B cell (primary cell): ENCODE data around the gene ZNF66. TPM values are rescaled to one million over a fixed set of nuclear protein-coding genes. Genes with fewer than 3 reads are reported as not detected.
"Not testable (repeated sequence)": the region's sequence is repeated elsewhere in the genome, so short reads cannot be mapped to it uniquely, and the experiment has no call there.

Experiments
- ATAC-seq: fragments of 200-7000 bp; cut with Tn5 transposase; one replicate; pipeline ENCODE4 v1.10.0; 2021; ENCODE audit warnings: low read depth, mild to moderate bottlenecking, moderate number of reproducible peaks, moderate library complexity
- CTCF ChIA-PET: fragments of 350-600 bp; sonication (Branson Sonifier 250); formaldehyde crosslinking; loops from one replicate; lab custom pipeline; 2021; ENCODE audit warnings: antibody characterized with exemption, inconsistent platforms; lab: Charles Lee
- POLR2A ChIA-PET: fragments of 350-600 bp; sonication (Branson Sonifier 250); formaldehyde crosslinking; loops from one replicate; lab custom pipeline; 2021; ENCODE audit warnings: antibody characterized with exemption; lab: Charles Lee
- DNase-seq: peaks from one replicate; pipeline ENCODE4 v3.0.0; 2013
- H2AFZ ChIP-seq: 2 replicates; pipeline ENCODE4 v1.6.1; 2012; ENCODE audit warnings: mild to moderate bottlenecking, low read depth, low read length; ENCODE audit not compliant: insufficient read depth, poor library complexity, severe bottlenecking
- H3K27ac ChIP-seq, 2 donors: 1 replicate in 1 of 2; 2 replicates in 1 of 2; pipeline ENCODE4 v1.5.1; 2012 to 2013; ENCODE audit warnings: low read length in 2 of 2, mild to moderate bottlenecking in 2 of 2, moderate library complexity in 1 of 2
- H3K27me3 ChIP-seq, 4 experiments: fragments of 200-600 bp in 1 of 4; sonication (generic) in 1 of 4; replicated peaks in 1 of 4; 1 replicate in 2 of 4; 2 replicates in 2 of 4; pipeline versions ENCODE4 v1.6.1 to v1.7.0; 2013 to 2016; ENCODE audit warnings: low read length in 3 of 4, mild to moderate bottlenecking in 2 of 4, mixed read lengths in 1 of 4, moderate library complexity in 1 of 4; ENCODE audit not compliant: insufficient read depth in 4 of 4, control insufficient read depth in 3 of 4; ENCODE audit errors: control extremely low read depth in 1 of 4
- H3K36me3 ChIP-seq, 2 experiments: replicated peaks in 1 of 2; 1 replicate in 1 of 2; 2 replicates in 1 of 2; pipeline versions ENCODE4 v1.6.1 to v1.7.1; 2013; ENCODE audit warnings: low read length in 1 of 2; ENCODE audit not compliant: insufficient read depth in 2 of 2, control insufficient read depth in 1 of 2; ENCODE audit errors: control extremely low read depth in 1 of 2, extremely low read depth in 1 of 2
- H3K4me1 ChIP-seq, 2 donors: fragments of 200-600 bp in 1 of 2; sonication (generic) in 1 of 2; 1 replicate in 1 of 2; 2 replicates in 1 of 2; pipeline versions ENCODE4 v1.5.1 to v1.6.1; 2013 to 2017; ENCODE audit warnings: low read length in 2 of 2; ENCODE audit not compliant: control insufficient read depth in 2 of 2, insufficient read depth in 2 of 2
- H3K4me2 ChIP-seq: replicated peaks from 2 replicates; pipeline ENCODE3; 2012; ENCODE audit warnings: mild to moderate bottlenecking, low read depth, low read length; ENCODE audit not compliant: poor library complexity, severe bottlenecking
- H3K4me3 ChIP-seq, 5 experiments: fragments of 200-600 bp in 1 of 5; sonication (generic) in 1 of 5; 1 replicate in 3 of 5; 2 replicates in 2 of 5; pipeline versions ENCODE4 v1.5.1 to v1.7.0; 2011 to 2016; ENCODE audit warnings: low read length in 4 of 5, mild to moderate bottlenecking in 4 of 5, low read depth in 2 of 5, control low read depth in 1 of 5, moderate library complexity in 1 of 5; ENCODE audit not compliant: insufficient read depth in 1 of 5; ENCODE audit errors: control extremely low read depth in 1 of 5, extremely low read depth in 1 of 5
- H3K79me2 ChIP-seq: fragments of 200-600 bp; sonication (generic); one replicate; pipeline ENCODE4 v1.6.0; 2016; ENCODE audit warnings: low read length; ENCODE audit not compliant: control insufficient read depth, insufficient read depth
- H3K9ac ChIP-seq: fragments of 200-600 bp; sonication (generic); 2 replicates; pipeline ENCODE4 v1.6.1; 2017; ENCODE audit warnings: mild to moderate bottlenecking, low read length, moderate library complexity
- H3K9me3 ChIP-seq, 3 donors: one replicate each; pipeline versions ENCODE4 v1.6.1 to v1.7.1; 2013; ENCODE audit warnings: low read length in 2 of 3; ENCODE audit not compliant: control insufficient read depth in 2 of 3, insufficient read depth in 1 of 3; ENCODE audit errors: control extremely low read depth in 1 of 3
- H4K20me1 ChIP-seq: 2 replicates; pipeline ENCODE4 v1.6.0; 2012; ENCODE audit warnings: mild to moderate bottlenecking, low read length; ENCODE audit not compliant: insufficient read depth, control insufficient read depth, poor library complexity, severe bottlenecking
- H3K27ac Mint-ChIP-seq: one replicate; pipeline ENCODE4 v1.8.0; 2021; ENCODE audit warnings: mixed read lengths
- H3K27me3 Mint-ChIP-seq: one replicate; pipeline ENCODE4 v1.8.0; 2021; ENCODE audit warnings: mixed read lengths
- H3K4me1 Mint-ChIP-seq: one replicate; pipeline ENCODE4 v1.8.0; 2021; ENCODE audit warnings: mixed read lengths
- H3K4me3 Mint-ChIP-seq: one replicate; pipeline ENCODE4 v1.8.0; 2021; ENCODE audit warnings: mixed read lengths
- H3K9me3 Mint-ChIP-seq: one replicate; pipeline ENCODE4 v1.8.0; 2022; ENCODE audit warnings: mixed read lengths; ENCODE audit not compliant: insufficient read depth
- EZH2 ChIP-seq: IDR thresholded peaks from 2 replicates; pipeline ENCODE4 v1.6.1; 2012; ENCODE audit warnings: borderline replicate concordance, low read depth, mild to moderate bottlenecking, moderate library complexity, low read length; ENCODE audit not compliant: insufficient read depth, poor library complexity, severe bottlenecking
- WGBS: methylation state at CpG from one replicate; pipeline ENCODE4 v1.1.5; 2013; ENCODE audit warnings: missing lambda C conversion rate; ENCODE audit not compliant: insufficient coverage; 5-methylcytosine and 5-hydroxymethylcytosine counted together
- intact Hi-C: fragments of 100-400 bp; cut with micrococcal nuclease; formaldehyde crosslinking; loops from one replicate; pipeline ENCODE4 v1.10.0; 2022
- polyA plus RNA-seq: library from polyadenylated mRNA; depleted of rRNA; stranded (reverse); fragments of >200 nt; gene quantifications from 2 replicates; pipeline ENCODE4 v1.2.3, GENCODE V29; 2012
- total RNA-seq, 2 donors: library from RNA; stranded (reverse); fragments of 120-200 nt in 1 of 2; gene quantifications; 1 replicate in 1 of 2; 2 replicates in 1 of 2; pipeline versions ENCODE4 v1.2.3 to v1.2.4, GENCODE V29; 2013 to 2022
- TF ChIP-seq, protein P1 (sequence below): fragments of 200-600 bp; IDR thresholded peaks from one replicate; pipeline ENCODE4 v1.8.0; 2022; ENCODE audit warnings: antibody characterized with exemption, mild to moderate bottlenecking

The ZNF66 gene
- total and polyA plus RNA-seq, 2 donors (not counting 1 experiment from before 2014, with no cell fraction given) = 7.5 to 25.0 TPM

DNA sequence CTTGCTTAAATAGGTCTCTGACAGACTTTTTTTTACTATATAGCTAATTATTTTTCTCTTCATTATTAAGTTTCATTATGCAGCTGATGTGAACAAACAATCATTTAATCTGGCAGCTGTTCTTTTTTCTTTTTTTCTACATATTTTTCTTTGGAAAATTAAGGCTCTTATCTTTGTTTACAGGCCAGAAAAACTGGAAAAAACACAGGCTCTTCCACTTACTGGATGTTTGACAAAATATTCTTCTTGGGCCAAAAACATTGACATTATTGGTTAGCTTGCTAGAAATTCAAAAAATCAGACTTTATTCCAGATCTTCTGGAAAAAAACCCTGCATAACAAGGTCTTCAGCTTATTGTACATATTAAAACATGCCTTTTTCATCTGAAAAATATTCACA lies 15.7 kb downstream of the ZNF66 start:
- no peak for TF ChIP-seq EZH2
- TF ChIP-seq, protein P1, sequence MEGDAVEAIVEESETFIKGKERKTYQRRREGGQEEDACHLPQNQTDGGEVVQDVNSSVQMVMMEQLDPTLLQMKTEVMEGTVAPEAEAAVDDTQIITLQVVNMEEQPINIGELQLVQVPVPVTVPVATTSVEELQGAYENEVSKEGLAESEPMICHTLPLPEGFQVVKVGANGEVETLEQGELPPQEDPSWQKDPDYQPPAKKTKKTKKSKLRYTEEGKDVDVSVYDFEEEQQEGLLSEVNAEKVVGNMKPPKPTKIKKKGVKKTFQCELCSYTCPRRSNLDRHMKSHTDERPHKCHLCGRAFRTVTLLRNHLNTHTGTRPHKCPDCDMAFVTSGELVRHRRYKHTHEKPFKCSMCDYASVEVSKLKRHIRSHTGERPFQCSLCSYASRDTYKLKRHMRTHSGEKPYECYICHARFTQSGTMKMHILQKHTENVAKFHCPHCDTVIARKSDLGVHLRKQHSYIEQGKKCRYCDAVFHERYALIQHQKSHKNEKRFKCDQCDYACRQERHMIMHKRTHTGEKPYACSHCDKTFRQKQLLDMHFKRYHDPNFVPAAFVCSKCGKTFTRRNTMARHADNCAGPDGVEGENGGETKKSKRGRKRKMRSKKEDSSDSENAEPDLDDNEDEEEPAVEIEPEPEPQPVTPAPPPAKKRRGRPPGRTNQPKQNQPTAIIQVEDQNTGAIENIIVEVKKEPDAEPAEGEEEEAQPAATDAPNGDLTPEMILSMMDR = no peak
- intact Hi-C loops = no loop called here
- CTCF ChIA-PET = no interaction called here

DNA sequence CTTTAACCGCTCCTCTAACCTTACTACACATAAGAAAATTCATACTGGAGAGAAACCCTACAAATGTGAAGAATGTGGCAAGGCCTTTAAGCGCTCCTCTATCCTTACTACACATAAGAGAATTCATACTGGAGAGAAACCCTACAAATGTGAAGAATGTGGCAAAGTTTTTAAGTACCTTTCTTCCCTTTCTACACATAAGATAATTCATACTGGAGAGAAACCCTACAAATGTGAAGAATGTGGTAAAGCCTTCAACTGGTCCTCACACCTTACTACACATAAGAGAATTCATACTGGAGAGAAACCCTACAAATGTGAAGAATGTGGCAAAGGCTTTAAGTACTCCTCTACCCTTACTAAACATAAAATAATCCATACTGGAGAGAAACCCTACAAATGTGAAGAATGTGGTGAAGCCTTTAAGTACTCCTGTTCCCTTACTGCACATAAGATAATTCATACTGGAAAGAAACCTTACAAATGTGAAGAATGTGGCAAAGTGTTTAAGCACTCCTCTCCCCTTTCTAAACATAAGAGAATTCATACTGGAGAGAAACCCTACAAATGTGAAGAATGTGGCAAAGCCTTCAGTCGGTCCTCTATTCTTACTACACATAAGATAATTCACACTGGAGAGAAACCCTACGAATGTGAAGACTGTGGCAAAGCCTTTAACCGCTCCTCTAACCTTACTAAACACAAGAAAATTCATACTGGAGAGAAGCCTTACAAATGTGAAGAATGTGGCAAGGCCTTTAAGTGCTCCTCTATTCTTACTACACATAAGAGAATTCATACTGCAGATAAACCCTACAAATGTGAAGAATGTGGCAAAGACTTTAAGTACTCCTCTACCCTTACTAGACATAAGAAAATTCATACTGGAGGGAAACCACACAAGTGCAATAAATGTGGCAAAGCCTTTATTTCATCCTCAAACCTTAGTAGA lies 30.5 kb downstream of the ZNF66 start:
- H3K4me1 Mint-ChIP-seq, H3K79me2 ChIP-seq, POLR2A ChIA-PET, H3K36me3 ChIP-seq, intact Hi-C loops, H3K4me1 ChIP-seq, ATAC-seq, H3K27ac Mint-ChIP-seq, H3K27me3 Mint-ChIP-seq, H3K9ac ChIP-seq, CTCF ChIA-PET, H2AFZ ChIP-seq, H4K20me1 ChIP-seq, H3K27ac ChIP-seq, H3K27me3 ChIP-seq, DNase-seq, H3K4me3 Mint-ChIP-seq, H3K4me2 ChIP-seq: not testable (repeated sequence)
- Histone ChIP-seq H3K4me3 (peak overlapping the region in 1 of 5 experiments; percentile 17), H3K9me3 (peaks cover 18 to 55% (median 26%) of the 10 kb centered on the region in 3 donors)
- WGBS = 100% methylated on average over 1 of the region's 5 CpGs
- H3K9me3 Mint-ChIP-seq = peaks cover 18% of the 10 kb centered on the region

More for the DNA sequence above, 15.7 kb downstream of the ZNF66 start:
- DNase-seq (no peak), ATAC-seq (no peak)
- peaks cover 5 to 28% of the 10 kb centered on the region in 2 experiments for H3K36me3 ChIP-seq
- no peaks in the 10 kb centered on the region for H3K4me1 ChIP-seq
- H3K27ac ChIP-seq = no peak overlapping the region
- H3K4me2 ChIP-seq = no peak overlapping the region
- no peak overlapping the region for H3K27ac Mint-ChIP-seq
- H4K20me1 ChIP-seq = no peaks in the 10 kb centered on the region
- no peaks in the 10 kb centered on the region for H3K27me3 Mint-ChIP-seq
- peaks cover 11% of the 10 kb centered on the region for H3K9me3 Mint-ChIP-seq
- peaks cover 2 to 32% (median 14%) of the 10 kb centered on the region in 3 donors for H3K9me3 ChIP-seq
- POLR2A ChIA-PET = no interaction called here
- H3K4me1 Mint-ChIP-seq = no peaks in the 10 kb centered on the region
- no peaks in the 10 kb centered on the region for H3K27me3 ChIP-seq
- no peak overlapping the region for H3K4me3 Mint-ChIP-seq
- no peaks in the 10 kb centered on the region for H3K79me2 ChIP-seq
- H3K4me3 ChIP-seq = no peak overlapping the region
- H3K9ac ChIP-seq = no peak overlapping the region
- H2AFZ ChIP-seq = no peak overlapping the region
